ENCODE data around the gene CLCN4.

Gene CLCN4

DNA sequence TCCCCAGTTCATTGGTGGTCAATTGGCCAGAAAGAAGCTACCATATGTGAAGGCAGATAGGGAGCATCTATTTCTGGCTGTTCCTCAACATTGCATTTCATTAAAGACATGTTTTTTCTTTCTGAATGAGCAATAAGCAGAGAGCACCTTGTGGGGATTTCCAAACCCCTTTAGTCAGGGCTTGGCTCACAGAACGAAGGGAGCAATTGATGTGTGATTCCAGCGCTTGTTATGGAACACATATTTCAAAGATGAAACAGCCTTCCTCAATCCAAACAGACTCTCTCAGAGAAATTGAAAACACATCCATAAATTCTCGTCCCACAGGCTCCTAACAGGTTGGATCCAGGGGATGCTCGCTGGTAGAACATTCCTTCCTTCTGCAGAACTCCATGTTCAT, 84.1 kb downstream of the CLCN4 start:
- no peak for DNase-seq (ENCODE audit: low spot score)

DNA sequence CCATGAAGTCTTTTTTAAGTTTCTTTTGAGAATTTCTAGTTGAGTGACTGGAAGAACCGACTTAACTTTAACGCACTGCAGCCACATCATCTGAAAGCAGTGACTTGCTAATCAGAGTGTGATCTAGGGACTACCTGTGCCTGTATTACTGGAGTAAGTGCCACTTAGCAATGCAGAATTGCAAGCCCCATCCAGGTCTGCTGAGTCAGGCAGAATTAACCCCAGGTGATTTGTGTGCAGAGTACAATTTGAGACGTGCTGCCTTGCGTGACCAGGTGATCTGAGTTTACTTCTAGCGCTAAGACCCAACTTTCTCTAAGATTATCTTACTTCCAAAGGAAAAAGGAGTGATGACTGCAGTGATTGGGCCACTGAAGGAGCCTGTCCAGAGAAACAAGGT, 85.3 kb downstream of the CLCN4 start:
- no peak for DNase-seq (ENCODE audit: low spot score)

DNA sequence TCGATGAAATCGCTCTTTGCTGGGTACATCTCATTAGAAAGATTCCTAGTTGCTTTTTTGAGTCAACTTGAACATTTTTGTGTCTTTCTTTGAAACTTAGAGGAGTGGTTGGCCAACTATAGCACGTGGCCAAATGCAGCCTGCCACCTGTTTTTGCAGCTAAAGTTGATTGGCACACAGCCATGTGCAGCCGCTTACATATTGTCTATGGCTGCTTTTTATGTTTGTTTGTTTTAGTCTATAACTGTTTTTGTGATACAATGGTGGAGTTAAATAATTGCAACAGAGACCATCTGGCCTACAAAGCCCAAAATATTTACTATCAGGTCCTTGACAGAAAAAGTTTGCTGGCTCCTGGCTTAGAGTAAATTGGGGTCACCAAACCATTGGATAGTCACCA, 86.3 kb downstream of the CLCN4 start:
- no peak for DNase-seq (ENCODE audit: low spot score)

GRCh38 chrX:10244915-10245622, 88.3 kb downstream of the CLCN4 start:
- peak; percentile 11 for DNase-seq (ENCODE audit: low spot score)

GRCh38 chrX:10245886-10246285, 89.1 kb downstream of the CLCN4 start:
- DNase-seq (ENCODE audit: low spot score): no peak

DNA sequence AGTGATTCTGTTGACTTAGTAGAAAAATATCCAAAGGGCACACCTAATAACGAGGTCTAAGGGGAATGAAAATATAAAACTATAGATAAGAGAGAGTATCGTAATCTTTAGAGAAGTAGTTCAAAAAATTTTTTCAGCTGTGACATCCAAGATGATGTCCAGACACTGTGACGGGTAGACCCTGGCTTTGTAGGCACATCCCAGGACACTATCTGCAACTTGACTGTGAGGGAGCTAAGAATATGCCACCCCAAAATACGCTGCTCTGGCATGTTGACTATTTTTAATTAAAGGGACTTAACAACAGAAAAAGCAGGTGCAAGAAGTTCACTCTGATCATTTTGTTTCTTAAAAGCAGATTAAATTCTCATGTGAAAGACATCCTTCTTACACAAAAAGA, 89.5 kb downstream of the CLCN4 start:
- DNase-seq (ENCODE audit: low spot score): no peak

GRCh38 chrX:10246846-10247245, 90.1 kb downstream of the CLCN4 start:
- no peak for DNase-seq (ENCODE audit: low spot score)

DNA sequence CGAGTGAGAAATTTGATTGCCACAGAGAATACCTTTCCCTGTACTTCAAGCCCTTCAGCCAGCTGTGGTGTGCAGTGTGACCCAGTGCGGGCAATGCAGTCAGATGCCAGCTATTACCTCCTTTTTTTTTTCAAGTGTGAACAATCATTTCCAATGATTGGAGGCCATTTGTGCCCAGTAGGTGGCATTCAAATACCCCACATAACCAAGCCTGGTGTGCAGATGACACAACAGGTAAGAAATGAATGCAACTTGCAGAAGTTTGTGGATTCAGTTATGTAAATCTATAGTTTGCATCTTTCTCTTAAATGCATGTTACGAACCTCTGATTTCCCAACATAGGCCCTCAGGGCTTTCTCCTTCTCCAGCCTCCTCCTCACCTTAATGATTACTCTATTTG, 98.0 kb downstream of the CLCN4 start:
- no peak for DNase-seq (ENCODE audit: low spot score)

- no peak for DNase-seq (ENCODE audit: low spot score)
Observed at GRCh38 chrX:10259716-10260115, 102.9 kb downstream of the CLCN4 start.

DNA sequence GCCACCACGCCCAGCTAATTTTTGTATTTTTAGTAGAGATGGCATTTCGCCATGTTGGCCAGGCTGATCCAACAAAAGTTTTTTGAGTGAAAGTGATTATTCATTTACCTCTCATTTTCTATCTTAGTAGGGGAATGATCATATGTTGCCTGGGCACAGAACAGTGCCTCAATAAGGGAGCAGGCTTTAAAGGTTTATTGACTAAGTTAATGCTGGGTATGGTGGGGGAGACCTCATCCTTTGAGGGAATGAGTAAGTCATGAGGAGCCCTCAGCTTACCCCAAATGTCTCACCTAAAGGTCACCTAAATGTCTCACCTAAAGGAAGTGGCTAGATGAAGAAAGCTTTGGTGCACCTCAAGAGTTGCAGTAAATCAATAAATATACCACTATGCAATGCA, 109.0 kb downstream of the CLCN4 start:
- no peak for DNase-seq (ENCODE audit: low spot score)

DNA sequence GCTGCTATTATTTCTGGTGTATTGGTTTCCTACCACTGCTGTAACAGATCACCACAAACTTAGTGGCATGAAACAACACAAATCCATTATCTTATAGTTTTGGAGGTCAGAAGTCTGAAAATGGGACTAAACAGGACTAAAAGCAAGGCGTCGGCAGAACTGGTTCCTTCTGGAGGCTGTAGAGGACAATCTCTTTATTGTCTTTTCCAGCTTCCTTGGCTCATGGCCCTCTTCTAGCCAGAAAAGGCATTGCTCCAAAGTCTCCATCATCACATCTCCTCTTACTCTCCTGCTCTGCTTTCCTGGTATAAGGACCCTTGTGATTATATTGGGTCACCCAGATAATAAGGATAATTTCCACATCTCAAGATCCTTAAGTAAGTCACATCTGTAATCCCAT, 121.9 kb downstream of the CLCN4 start:
- DNase-seq (ENCODE audit: low spot score): no peak

GRCh38 chrX:10280071-10280470, 123.3 kb downstream of the CLCN4 start:
- no peak for DNase-seq (ENCODE audit: low spot score)

GRCh38 chrX:10282490-10282889, 125.7 kb downstream of the CLCN4 start:
- no peak for DNase-seq (ENCODE audit: low spot score)

- peak; percentile 35 for DNase-seq (ENCODE audit: low spot score)
Observed at GRCh38 chrX:10286195-10286594, 129.4 kb downstream of the CLCN4 start.

Data from SK-N-DZ (cell line).